SJSA1 (cell line): ENCODE measurements around the gene COMMD2. TPM values are rescaled to one million over a fixed set of nuclear protein-coding genes. Genes with fewer than 3 reads are reported as not detected.

Source experiments
- DNase-seq, 2 experiments: peaks; one replicate each; pipeline ENCODE4 v3.0.0-alpha.2; 2015 to 2020; ENCODE audit warnings: low spot score in 2 of 2, low read depth in 1 of 2
- H3K27ac ChIP-seq: fragments of 250-450 bp; sonication (Bioruptor Pico); 2 replicates; pipeline ENCODE4 v1.5.1; 2020; ENCODE audit warnings: mild to moderate bottlenecking, moderate library complexity
- H3K27me3 ChIP-seq: fragments of 250-450 bp; sonication (Bioruptor Pico); replicated peaks from 2 replicates; pipeline ENCODE4 v1.5.1; 2020; ENCODE audit warnings: mild to moderate bottlenecking, moderate library complexity
- H3K36me3 ChIP-seq: fragments of 250-450 bp; sonication (Bioruptor Pico); 2 replicates; pipeline ENCODE4 v1.5.1; 2020; ENCODE audit warnings: mild to moderate bottlenecking
- H3K4me1 ChIP-seq: fragments of 250-450 bp; sonication (Bioruptor Pico); replicated peaks from 2 replicates; pipeline ENCODE4 v1.6.1; 2021; ENCODE audit warnings: mild to moderate bottlenecking
- H3K4me3 ChIP-seq: fragments of 250-450 bp; sonication (Bioruptor Pico); 2 replicates; pipeline ENCODE4 v1.5.1; 2020; ENCODE audit warnings: mild to moderate bottlenecking
- H3K9me3 ChIP-seq: fragments of 250-450 bp; sonication (Bioruptor Pico); replicated peaks from 2 replicates; pipeline ENCODE4 v1.5.1; 2020; ENCODE audit warnings: mild to moderate bottlenecking
- total RNA-seq: library from RNA; depleted of rRNA; stranded (reverse); fragments of >200 nt; shearing (Covaris generic); gene quantifications from 2 replicates; pipeline ENCODE4 v1.2.3, GENCODE V29; 2014

COMMD2 gene
- total RNA-seq, 1 experiment from 2014 or later = 62.8 TPM

DNA sequence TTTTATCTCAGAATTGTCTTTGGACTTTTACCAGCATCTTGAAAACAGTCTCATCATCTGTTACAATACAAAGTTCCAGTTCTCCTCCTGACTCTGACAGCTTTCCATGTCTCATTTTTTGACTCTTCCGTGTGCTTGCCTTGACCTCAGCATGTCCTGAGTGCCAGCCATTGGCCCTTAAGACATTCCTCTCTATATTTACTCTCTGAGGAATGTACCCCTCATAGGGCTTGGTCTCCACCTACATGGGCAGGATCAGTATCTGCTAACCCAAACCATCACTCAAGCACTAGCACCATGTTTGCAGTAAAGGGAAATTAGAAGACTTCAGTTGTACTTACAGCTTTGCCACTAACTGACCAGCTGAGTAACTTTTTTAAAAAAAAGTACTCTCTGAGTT is 23.9 kb upstream of the COMMD2 start:
- Histone ChIP-seq H3K27ac (no peak overlapping the region), H3K9me3 (no peaks in the 10 kb centered on the region), H3K4me1 (peaks cover 14% of the 10 kb centered on the region), H3K4me3 (no peak overlapping the region), H3K27me3 (no peaks in the 10 kb centered on the region), H3K36me3 (no peaks in the 10 kb centered on the region)
- no peak for DNase-seq

DNA sequence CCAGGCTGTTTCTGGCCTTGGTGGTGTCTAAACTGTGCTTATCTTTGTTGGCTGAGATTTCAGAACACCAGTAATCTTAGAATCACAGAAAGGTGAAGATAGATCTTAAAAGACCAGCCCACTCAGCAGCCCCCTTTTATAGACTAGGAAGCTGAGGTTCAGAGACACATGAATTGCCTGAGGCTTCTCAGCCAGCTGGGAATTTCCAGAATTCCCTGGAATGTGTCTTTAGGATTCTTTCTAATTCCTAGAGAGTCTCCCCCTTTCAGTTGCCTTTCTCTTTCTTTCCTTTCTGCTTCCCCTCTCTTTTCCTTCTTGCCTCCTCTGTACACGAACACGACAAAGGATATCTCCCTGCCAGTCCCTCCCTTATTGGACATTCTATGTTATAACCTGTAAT is 20.6 kb upstream of the COMMD2 start:
- Histone ChIP-seq H3K4me1 (peaks cover 12% of the 10 kb centered on the region), H3K9me3 (no peaks in the 10 kb centered on the region), H3K27ac (peak overlapping the region; percentile 9; the same call in 1 of the 2 replicates), H3K4me3 (no peak overlapping the region), H3K27me3 (no peaks in the 10 kb centered on the region), H3K36me3 (no peaks in the 10 kb centered on the region)
- peak in 1 of 2 experiments; percentile 10 for DNase-seq

DNA sequence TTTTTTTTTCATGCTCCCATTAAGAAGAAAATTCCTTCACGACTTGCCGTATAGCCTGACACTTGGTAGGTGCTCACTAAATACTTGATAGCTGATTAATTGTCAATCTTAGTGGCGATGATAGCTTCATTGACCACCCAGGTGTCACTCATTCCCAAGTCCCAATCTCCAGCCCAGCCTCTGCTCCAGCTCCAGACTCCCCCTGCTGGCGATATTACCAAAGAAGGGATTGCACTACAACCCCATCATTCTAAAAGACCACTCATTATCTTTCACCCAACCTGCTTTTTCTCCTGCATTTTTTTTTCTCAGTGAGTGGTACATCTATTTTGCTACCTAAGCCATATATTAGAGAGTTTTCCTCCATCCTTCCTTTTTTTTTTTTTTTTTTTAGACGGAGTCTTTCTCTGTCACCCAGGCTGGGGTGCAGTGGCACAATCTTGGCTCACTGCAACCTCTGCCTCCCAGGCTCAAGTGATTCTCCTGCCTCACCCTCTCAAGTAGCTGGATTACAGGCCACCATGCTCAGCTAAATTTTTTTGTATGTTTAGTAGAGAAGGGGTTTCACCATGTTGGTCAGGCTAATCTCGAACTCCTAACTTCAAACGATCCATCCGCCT is 19.5 kb upstream of the COMMD2 start:
- no peaks in the 10 kb centered on the region for H3K36me3 ChIP-seq
- no peak overlapping the region for H3K4me3 ChIP-seq
- H3K27ac ChIP-seq = no peak overlapping the region
- peaks cover 12% of the 10 kb centered on the region for H3K4me1 ChIP-seq
- no peaks in the 10 kb centered on the region for H3K9me3 ChIP-seq
- no peaks in the 10 kb centered on the region for H3K27me3 ChIP-seq
- peak; percentile 21 to 55 for DNase-seq

DNA sequence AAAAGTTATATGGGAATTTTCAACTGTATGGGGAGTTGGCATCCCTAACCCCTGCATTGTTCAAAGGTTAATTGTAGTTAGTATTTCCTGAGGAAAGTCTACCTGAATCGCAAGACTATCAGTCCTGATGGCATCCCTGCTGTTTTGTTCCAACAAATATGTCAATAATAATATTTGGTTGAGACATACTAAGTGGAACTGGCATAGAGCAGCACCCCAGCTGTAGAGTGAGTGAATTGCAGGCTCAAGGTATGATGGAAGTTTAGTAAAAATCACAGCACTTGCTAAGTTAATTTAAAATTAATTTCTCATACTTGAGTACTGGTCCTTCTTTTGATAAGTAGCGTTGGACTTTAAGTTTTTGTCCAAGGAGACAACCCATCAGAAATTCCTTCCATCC is 18.0 kb upstream of the COMMD2 start:
- H3K4me3 ChIP-seq = no peak overlapping the region
- H3K27me3 ChIP-seq = no peaks in the 10 kb centered on the region
- peaks cover 8% of the 10 kb centered on the region for H3K4me1 ChIP-seq
- no peaks in the 10 kb centered on the region for H3K9me3 ChIP-seq
- no peak overlapping the region for H3K27ac ChIP-seq
- no peak for DNase-seq
- no peaks in the 10 kb centered on the region for H3K36me3 ChIP-seq

DNA sequence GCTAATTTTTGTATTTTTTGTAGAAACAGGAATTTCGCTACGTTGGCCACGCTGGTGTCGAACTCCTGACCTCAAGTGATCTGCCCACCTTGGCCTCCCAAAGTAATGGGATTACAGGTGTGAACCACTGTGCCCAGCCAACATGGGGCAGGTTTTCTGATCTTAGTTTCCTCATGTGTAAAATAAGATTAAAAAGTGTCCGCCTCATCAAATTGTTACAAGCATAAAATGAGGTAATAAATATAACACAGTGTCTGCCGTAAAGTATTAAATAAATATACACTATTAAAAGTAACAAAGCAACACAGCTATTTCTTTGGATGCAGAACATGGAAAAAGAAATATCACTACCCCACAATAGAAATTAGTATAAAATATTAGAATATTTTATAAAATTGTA is 16.4 kb upstream of the COMMD2 start:
- Histone ChIP-seq H3K27ac (no peak overlapping the region), H3K9me3 (no peaks in the 10 kb centered on the region), H3K4me1 (peaks cover 8% of the 10 kb centered on the region), H3K4me3 (no peak overlapping the region), H3K36me3 (no peaks in the 10 kb centered on the region), H3K27me3 (no peaks in the 10 kb centered on the region)
- no peak for DNase-seq

DNA sequence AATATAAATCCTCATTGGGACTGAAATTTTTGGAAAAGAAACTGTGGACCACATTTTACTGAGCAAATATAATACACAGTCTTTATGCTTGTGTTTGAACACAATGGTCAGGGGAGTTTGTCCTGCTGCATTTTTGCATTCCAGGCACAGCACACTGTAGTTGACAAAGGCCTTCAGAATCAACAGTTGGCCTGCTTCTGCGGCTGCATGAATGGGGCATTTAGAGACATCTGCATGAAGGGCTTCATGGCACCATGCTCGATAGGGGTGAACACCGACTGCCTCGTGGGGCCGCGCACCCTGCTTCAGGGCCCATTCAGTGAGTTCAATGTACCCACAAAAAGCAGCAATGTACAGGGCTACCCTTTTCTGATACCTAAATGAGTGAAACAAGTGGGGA is 15.4 kb upstream of the COMMD2 start:
- peaks cover 3% of the 10 kb centered on the region for H3K4me1 ChIP-seq
- no peak overlapping the region for H3K27ac ChIP-seq
- no peaks in the 10 kb centered on the region for H3K27me3 ChIP-seq
- H3K36me3 ChIP-seq = no peaks in the 10 kb centered on the region
- no peaks in the 10 kb centered on the region for H3K9me3 ChIP-seq
- no peak for DNase-seq
- no peak overlapping the region for H3K4me3 ChIP-seq

DNA sequence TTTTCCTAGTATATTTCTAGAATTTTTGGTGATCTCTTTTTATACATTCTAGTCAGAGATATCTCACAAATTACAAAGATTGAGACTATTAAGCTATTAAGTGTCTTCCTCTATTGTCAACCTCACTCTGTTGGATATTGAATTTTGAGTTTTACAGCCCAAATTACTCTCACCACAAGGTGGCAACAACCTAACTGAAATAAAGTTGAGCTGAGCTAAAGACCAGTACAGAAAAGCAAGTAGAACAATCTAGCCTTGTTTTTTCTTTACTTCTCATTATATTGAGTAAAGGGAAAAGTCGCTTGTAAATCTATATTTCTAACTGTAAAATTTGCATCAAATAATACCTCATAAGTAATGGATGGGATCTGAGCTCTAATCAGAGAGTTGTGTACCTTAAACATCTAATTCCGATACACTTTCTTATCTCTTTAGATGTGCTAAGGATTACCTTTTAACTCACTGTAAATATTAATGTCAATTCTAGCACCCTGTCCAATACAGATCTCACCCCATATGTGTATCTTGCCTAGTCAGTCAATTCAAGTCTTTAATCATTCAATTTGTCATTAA is 13.6 kb upstream of the COMMD2 start:
- H3K4me3 ChIP-seq = no peak overlapping the region
- H3K27me3 ChIP-seq = no peaks in the 10 kb centered on the region
- peaks cover 6% of the 10 kb centered on the region for H3K4me1 ChIP-seq
- H3K27ac ChIP-seq = no peak overlapping the region
- H3K36me3 ChIP-seq = no peaks in the 10 kb centered on the region
- no peaks in the 10 kb centered on the region for H3K9me3 ChIP-seq
- DNase-seq = peak in 1 of 2 experiments; percentile 52

DNA sequence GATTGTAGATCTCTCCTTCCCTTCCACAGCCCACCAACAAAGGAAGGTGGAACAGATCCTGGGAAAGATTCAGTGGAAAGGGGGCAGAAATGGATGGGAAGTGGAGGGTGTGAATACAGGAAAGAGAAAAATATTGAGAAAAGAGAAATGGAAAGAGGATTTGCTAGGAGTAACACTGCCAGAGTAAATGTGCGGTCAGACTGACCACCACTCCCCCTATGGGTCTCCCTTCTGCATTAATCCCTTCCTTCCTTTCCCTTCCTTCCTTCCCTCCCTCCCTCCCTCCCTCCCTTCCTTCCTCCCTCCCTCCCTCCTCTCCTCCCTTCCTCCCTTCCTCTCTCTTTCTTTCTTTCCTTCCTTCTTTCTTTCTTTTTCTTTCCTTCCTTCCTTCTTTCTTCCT is 12.0 kb upstream of the COMMD2 start:
- DNase-seq = no peak
- Histone ChIP-seq H3K4me3 (no peak overlapping the region), H3K4me1 (peaks cover 6% of the 10 kb centered on the region), H3K9me3 (no peaks in the 10 kb centered on the region), H3K27me3 (no peaks in the 10 kb centered on the region), H3K27ac (no peak overlapping the region), H3K36me3 (no peaks in the 10 kb centered on the region)

DNA sequence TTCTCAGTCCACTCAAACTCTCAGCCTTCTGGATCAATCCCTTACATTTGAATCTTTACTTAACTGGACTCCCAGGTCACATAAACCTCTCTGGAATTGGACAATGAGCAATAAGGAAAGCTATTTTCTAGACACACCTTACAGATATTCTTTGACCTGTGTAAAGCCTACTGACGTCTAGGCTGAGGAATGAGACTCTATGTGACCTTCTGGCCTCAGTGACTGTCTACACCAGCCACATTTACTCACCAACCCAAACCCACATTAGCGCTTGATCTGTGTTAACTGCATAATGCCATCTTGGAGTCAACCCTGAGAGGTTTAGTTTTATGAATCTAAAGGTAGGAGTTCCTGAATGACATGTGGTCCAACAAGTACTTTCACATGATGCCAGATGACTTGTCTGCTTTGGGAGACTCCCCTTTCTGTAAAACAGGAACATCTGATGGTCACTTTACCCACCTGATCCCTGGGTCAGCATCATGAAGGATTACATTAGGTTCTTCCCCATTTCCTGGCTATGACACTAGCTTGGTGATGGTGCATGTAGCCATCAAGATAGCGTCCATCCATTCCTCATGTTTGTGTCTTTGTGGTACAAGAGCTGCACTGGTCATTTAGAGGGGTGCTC is 11.4 kb upstream of the COMMD2 start:
- H3K27ac ChIP-seq = no peak overlapping the region
- H3K4me3 ChIP-seq = no peak overlapping the region
- H3K9me3 ChIP-seq = no peaks in the 10 kb centered on the region
- no peaks in the 10 kb centered on the region for H3K27me3 ChIP-seq
- no peaks in the 10 kb centered on the region for H3K36me3 ChIP-seq
- peaks cover 6% of the 10 kb centered on the region for H3K4me1 ChIP-seq
- DNase-seq = no peak

DNA sequence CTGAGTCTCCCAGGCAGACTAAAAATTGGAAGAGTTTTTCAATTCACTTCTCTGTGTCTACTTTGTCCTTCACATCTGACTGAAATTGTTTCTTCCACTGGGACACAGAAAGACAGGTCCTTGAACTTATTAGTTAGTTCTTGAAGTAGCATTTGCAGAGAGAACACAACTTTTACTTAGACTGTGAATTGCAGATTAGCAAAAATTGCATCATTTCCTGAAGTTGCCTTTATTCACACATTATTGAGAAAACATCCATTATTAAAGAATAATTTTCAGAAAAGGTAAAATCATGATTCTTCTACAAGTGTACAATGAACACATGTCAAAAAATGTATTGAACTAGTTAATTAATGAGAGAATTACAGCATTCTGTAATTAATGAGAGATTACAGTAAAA is 1.4 kb upstream of the COMMD2 start:
- Histone ChIP-seq H3K9me3 (no peaks in the 10 kb centered on the region), H3K4me3 (no peak overlapping the region), H3K27me3 (no peaks in the 10 kb centered on the region), H3K4me1 (peaks cover 10% of the 10 kb centered on the region; the same call in 1 of the 2 replicates), H3K36me3 (peaks cover 18% of the 10 kb centered on the region), H3K27ac (no peak overlapping the region)
- DNase-seq = no peak

DNA sequence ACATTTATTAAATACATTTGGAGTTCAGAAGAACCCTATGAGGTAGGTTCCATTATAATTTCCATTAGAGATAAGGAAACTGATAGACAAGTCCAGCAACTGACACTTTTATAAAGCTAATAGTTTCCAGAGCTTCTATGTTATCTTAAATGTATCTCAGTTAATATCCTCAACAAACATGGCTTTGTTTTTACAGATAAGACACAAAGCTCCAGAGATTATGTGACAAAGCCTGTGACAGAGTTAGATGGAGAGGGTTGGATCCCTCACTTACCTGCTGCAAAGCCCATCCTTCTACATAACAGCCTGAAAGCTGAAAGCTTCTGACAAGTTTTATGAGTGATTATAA is 473 bp upstream of the COMMD2 start:
- Histone ChIP-seq H3K4me1 (peaks cover 10% of the 10 kb centered on the region; the same call in 1 of the 2 replicates), H3K9me3 (no peaks in the 10 kb centered on the region), H3K36me3 (peaks cover 27% of the 10 kb centered on the region), H3K27me3 (no peaks in the 10 kb centered on the region), H3K27ac (no peak overlapping the region), H3K4me3 (peak overlapping the region; percentile 61)
- DNase-seq = no peak

DNA sequence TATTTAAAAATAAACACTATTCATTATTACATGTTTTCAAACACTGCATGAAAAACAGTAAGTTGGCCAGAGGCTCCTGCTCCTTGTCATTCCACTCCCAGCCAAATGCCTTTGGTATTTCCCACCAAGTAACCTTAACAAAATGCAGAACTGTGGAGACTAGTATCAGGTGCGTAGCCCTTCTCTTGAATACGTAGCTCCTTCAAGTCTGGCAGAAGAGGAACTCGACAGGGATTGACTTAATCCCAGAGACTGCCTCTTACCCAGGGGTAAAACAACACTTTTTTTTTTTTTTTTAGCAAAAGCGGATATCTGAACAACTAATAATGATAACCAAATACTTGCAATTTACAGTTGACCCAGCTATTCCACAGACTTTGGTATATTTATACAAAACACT is 738 bp downstream of the COMMD2 start:
- Histone ChIP-seq H3K27ac (no peak overlapping the region; the same call in 1 of the 2 replicates), H3K27me3 (no peaks in the 10 kb centered on the region), H3K36me3 (peaks cover 38% of the 10 kb centered on the region), H3K4me1 (peaks cover 10% of the 10 kb centered on the region; the same call in 1 of the 2 replicates), H3K4me3 (peak overlapping the region; percentile 61), H3K9me3 (no peaks in the 10 kb centered on the region)
- DNase-seq = no peak

DNA sequence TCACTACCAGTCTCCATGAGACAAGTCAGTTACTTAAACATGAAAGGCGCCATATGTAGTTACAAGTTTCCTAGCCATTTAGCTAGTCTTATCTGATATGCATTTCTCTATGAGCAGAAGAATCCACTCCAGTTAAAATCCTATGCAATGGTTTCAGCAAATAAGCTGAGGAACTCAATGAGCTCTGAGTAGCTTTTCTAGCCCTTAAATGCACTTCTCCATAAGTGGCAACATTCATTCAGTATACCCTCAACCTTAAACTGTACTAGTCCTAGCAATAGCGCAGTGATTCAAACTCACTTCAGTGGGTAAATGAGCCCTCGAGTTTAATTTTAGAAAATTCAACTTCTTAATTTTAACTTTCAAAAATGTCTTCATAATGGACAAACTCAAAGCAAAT is 7.7 kb downstream of the COMMD2 start:
- no peaks in the 10 kb centered on the region for H3K9me3 ChIP-seq
- peaks cover 70% of the 10 kb centered on the region for H3K36me3 ChIP-seq
- no peak for DNase-seq
- H3K27ac ChIP-seq = no peak overlapping the region
- H3K4me3 ChIP-seq = no peak overlapping the region
- H3K4me1 ChIP-seq = no peaks in the 10 kb centered on the region
- no peaks in the 10 kb centered on the region for H3K27me3 ChIP-seq

DNA sequence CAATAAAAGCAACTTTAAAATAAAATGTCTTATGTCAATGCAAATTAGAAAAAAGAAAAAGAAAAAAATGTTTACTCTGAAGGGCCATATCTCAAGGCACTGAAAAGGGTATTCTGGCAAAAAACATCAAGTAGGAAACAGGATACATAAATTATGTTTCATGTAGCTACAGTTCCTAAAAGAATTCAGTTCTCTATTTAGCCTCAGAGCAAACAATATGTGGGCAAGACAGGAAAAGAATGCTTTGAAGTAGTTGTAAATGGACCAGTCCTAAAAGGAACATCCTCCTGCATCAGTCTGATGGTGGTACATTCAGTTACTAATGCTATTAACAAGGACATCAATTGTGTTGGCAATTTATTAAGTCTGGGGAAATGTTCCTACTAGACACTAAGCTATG is 8.1 kb downstream of the COMMD2 start:
- no peak for DNase-seq
- no peak overlapping the region for H3K4me3 ChIP-seq
- peaks cover 72% of the 10 kb centered on the region for H3K36me3 ChIP-seq
- no peaks in the 10 kb centered on the region for H3K27me3 ChIP-seq
- no peak overlapping the region for H3K27ac ChIP-seq
- H3K9me3 ChIP-seq = no peaks in the 10 kb centered on the region
- H3K4me1 ChIP-seq = no peaks in the 10 kb centered on the region
